Fibroblast of lung (primary cell): ENCODE measurements around the gene INPP5A. TPM values are rescaled to one million over a fixed set of nuclear protein-coding genes. Genes with fewer than 3 reads are reported as not detected.

Experiments
- DNase-seq, 2 donors: peaks; one replicate each; pipeline versions ENCODE4 v3.0.0 to v3.0.0-alpha.2; 2010; ENCODE audit warnings: low read depth in 2 of 2
- H2AFZ ChIP-seq: 2 replicates; pipeline ENCODE4 v1.5.1; 2012; ENCODE audit warnings: low read length, control low read depth, inconsistent platforms
- H3K27ac ChIP-seq: 2 replicates; pipeline ENCODE4 v1.5.1; 2011; ENCODE audit warnings: low read length, control low read depth; ENCODE audit not compliant: insufficient read depth
- H3K27me3 ChIP-seq: 2 replicates; pipeline ENCODE4 v1.5.1; 2011; ENCODE audit warnings: mild to moderate bottlenecking, low read length; ENCODE audit not compliant: control insufficient read depth, insufficient read depth
- H3K36me3 ChIP-seq: 2 replicates; pipeline ENCODE4 v1.5.1; 2011; ENCODE audit warnings: low read length; ENCODE audit not compliant: control insufficient read depth, insufficient read depth
- H3K4me1 ChIP-seq: 2 replicates; pipeline ENCODE4 v1.5.1; 2011; ENCODE audit warnings: low read length; ENCODE audit not compliant: control insufficient read depth, insufficient read depth; ENCODE audit errors: extremely low read depth
- H3K4me2 ChIP-seq: 2 replicates; pipeline ENCODE4 v1.5.1; 2011; ENCODE audit warnings: low read length, control low read depth; ENCODE audit not compliant: insufficient read depth; ENCODE audit errors: extremely low read depth
- H3K4me3 ChIP-seq, 4 experiments: fragments of 200-600 bp in 1 of 4; sonication (generic) in 1 of 4; replicated peaks in 1 of 4; 2 replicates each; pipeline ENCODE4 v1.5.1; 2011 to 2016; ENCODE audit warnings: low read length in 4 of 4, low read depth in 3 of 4, mild to moderate bottlenecking in 3 of 4, control low read depth in 2 of 4, inconsistent platforms in 1 of 4, mixed read lengths in 1 of 4; ENCODE audit not compliant: insufficient read depth in 1 of 4; ENCODE audit errors: control extremely low read depth in 1 of 4
- H3K79me2 ChIP-seq: 2 replicates; pipeline ENCODE4 v1.5.1; 2012; ENCODE audit warnings: mild to moderate bottlenecking, low read length, inconsistent platforms; ENCODE audit not compliant: control insufficient read depth, insufficient read depth
- H3K9ac ChIP-seq: 2 replicates; pipeline ENCODE4 v1.5.1; 2011; ENCODE audit warnings: mild to moderate bottlenecking, low read length, control low read depth; ENCODE audit not compliant: insufficient read depth
- H3K9me3 ChIP-seq: 2 replicates; pipeline ENCODE4 v1.5.1; 2012; ENCODE audit warnings: low read depth, low read length; ENCODE audit not compliant: control insufficient read depth, insufficient read depth
- H4K20me1 ChIP-seq: 2 replicates; pipeline ENCODE4 v1.5.1; 2011; ENCODE audit warnings: low read length; ENCODE audit not compliant: control insufficient read depth, insufficient read depth; ENCODE audit errors: extremely low read depth
- CTCF ChIP-seq, 2 donors: IDR thresholded peaks in 1 of 2; conservative IDR thresholded peaks in 1 of 2; 1 replicate in 1 of 2; 2 replicates in 1 of 2; pipeline ENCODE4 v1.5.1; 2011 to 2012; ENCODE audit warnings: low read length in 2 of 2, control low read depth in 1 of 2, inconsistent platforms in 1 of 2, low read depth in 1 of 2, mild to moderate bottlenecking in 1 of 2
- EZH2 ChIP-seq: IDR thresholded peaks from 2 replicates; pipeline ENCODE4 v1.5.1; 2012; ENCODE audit warnings: low read length, control low read depth, mild to moderate bottlenecking; ENCODE audit errors: missing control alignments
- polyA plus RNA-seq, 2 donors: library from polyadenylated mRNA; depleted of rRNA in 1 of 2; stranded (reverse) in 1 of 2; unstranded in 1 of 2; fragments of >200 nt; gene quantifications; 2 replicates each; pipeline ENCODE4 v1.2.1, GENCODE V29; 2011 to 2012; ENCODE audit warnings: missing spikeins in 1 of 2
- total RNA-seq: library from RNA; depleted of rRNA; stranded (reverse); fragments of >200 nt; gene quantifications from 2 replicates; pipeline ENCODE4 v1.2.1, GENCODE V29; 2014

Gene INPP5A
- total and polyA plus RNA-seq, 2 donors (not counting 1 experiment from before 2014, with no cell fraction given): 24.6 to 39.9 TPM

GRCh38 chr10:132674311-132674710 lies 136.7 kb downstream of the INPP5A start:
- Histone ChIP-seq H3K4me1 (no peaks in the 10 kb centered on the region), H2AFZ (no peak overlapping the region), H3K27me3 (no peaks in the 10 kb centered on the region), H3K27ac (no peak overlapping the region), H3K9me3 (no peaks in the 10 kb centered on the region), H3K36me3 (no peaks in the 10 kb centered on the region), H3K9ac (no peak overlapping the region), H4K20me1 (no peaks in the 10 kb centered on the region), H3K4me3 (no peak overlapping the region), H3K79me2 (no peaks in the 10 kb centered on the region), H3K4me2 (no peak overlapping the region)
- DNase-seq: no peak
- TF ChIP-seq EZH2 (no peak), CTCF (conservative IDR thresholded peaks at IDR 0.05 in 1 of 2, IDR thresholded peaks at IDR 0.05 in 1 of 2; ENCODE audit: low read depth in 1 of 2, low read length in 2 of 2) (no peak)

- H3K9ac ChIP-seq: no peak overlapping the region
- no peaks in the 10 kb centered on the region for H4K20me1 ChIP-seq
- no peak for DNase-seq
Measured at GRCh38 chr10:132675031-132675740, 137.6 kb downstream of the INPP5A start.

More at GRCh38 chr10:132675031-132675740, 137.6 kb downstream of the INPP5A start:
- H3K27ac ChIP-seq: no peak overlapping the region
- no peaks in the 10 kb centered on the region for H3K27me3 ChIP-seq
- TF ChIP-seq EZH2 (no peak), CTCF (conservative IDR thresholded peaks at IDR 0.05 in 1 of 2, IDR thresholded peaks at IDR 0.05 in 1 of 2; ENCODE audit: low read depth in 1 of 2, low read length in 2 of 2) (no peak)
- H3K79me2 ChIP-seq: no peaks in the 10 kb centered on the region
- H3K4me2 ChIP-seq: no peak overlapping the region
- H3K9me3 ChIP-seq: no peaks in the 10 kb centered on the region
- H3K4me3 ChIP-seq: no peak overlapping the region
- no peak overlapping the region for H2AFZ ChIP-seq
- no peaks in the 10 kb centered on the region for H3K36me3 ChIP-seq
- H3K4me1 ChIP-seq: no peaks in the 10 kb centered on the region
